ENCODE results near the gene TRIM41. TPM values are rescaled to one million over a fixed set of nuclear protein-coding genes. Genes with fewer than 3 reads are reported as not detected.
A peak's percentile ranks its signal among the peaks of the same experiment; 100 is the strongest.

The TRIM41 gene
- total and polyA plus RNA-seq, 9 of the 15 experiments (the other 6 are each of a cell fraction or from before 2014, with no cell fraction given) = 1.8 to 47.6 (median 20.9) TPM

DNA sequence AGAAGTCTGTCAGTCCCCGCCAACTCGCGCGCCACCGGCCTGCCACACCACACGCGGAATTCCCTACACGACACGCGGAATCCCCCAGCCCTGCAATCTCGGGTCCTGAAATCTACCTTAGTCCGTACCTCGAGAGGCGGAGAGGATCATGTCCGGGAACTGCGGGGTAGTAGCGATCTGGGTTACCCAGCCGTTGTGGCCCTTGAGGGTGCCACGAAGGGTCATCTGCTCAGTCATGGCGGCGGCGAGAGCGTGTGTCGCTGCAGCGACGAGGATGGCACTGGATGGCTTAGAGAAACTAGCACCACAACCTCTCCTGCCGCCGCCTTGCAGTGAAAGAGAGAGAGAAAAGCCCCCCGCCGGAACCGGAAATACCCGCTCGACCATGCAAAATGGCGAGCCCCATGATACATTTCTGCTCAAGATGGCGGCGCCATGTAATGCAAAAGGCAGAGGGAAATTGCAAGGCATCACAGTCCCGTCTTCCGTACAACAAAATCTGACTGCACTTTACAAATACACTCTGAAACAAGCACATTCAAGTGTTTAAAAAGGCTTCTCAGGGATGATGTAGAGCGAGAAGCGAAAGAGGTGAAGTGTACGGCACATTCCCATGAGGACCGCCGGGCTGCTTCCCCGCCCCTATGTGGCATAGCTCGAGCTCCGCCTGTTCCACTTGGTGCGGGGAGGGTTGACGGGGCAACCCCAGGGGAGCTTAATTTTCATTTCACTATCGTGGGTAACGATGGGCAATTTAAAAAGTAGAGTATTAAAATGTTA lies 20.7 kb downstream of the TRIM41 start, which contains the start of gene RACK1 (continued):
- TF ChIP-seq ZNF347 (CRISPR knock-in tag; IDR thresholded peaks at IDR 0.05; ENCODE audit: low read depth) (peak; percentile 37; the same call in 1 of the 2 replicates), SRF (CRISPR knock-in tag; IDR thresholded peaks at IDR 0.05) (0 out of 4 replicates have a peak, but pooled peaks of 1 of the 2 experiments have one; percentile 35), CSDE1 (IDR thresholded peaks at IDR 0.05) (peak; percentile 36 to 95; a peak in 3 of 4 replicates), TAL1 (IDR thresholded peaks at IDR 0.05) (no peak; the same call in 1 of the 2 replicates), MTA3 (IDR thresholded peaks at IDR 0.05; ENCODE audit: borderline replicate concordance) (peak; percentile 70; the same call in 1 of the 2 replicates), EP400 (IDR thresholded peaks at IDR 0.05) (peak; percentile 98), ZNF41 (CRISPR knock-in tag; conservative IDR thresholded peaks at IDR 0.05) (no peak), HDAC2 (IDR thresholded peaks at IDR 0.05) (peak; percentile 8; the same call in 1 of the 2 replicates), ZBTB17 (CRISPR knock-in tag; IDR thresholded peaks at IDR 0.05) (0 out of 2 replicates have a peak, but pooled peaks have one; percentile 31), BACH1 (tag; IDR thresholded peaks at IDR 0.05) (peak; percentile 56; the same call in 1 of the 2 replicates), ZSCAN32 (CRISPR knock-in tag; IDR thresholded peaks at IDR 0.05) (no peak), RCOR1 (IDR thresholded peaks at IDR 0.05; ENCODE audit: borderline replicate concordance in 1 of 2, low read depth in 2 of 2, low read length in 2 of 2) (0 out of 4 replicates have a peak, but pooled peaks of 1 of the 2 experiments have one; percentile 2), RHOXF2B (CRISPR knock-in tag; conservative IDR thresholded peaks at IDR 0.05) (no peak), SIX5 (IDR thresholded peaks at IDR 0.05; ENCODE audit: borderline replicate concordance in 1 of 2, insufficient read depth in 1 of 2, low read depth in 1 of 2, low read length in 2 of 2) (peak; percentile 28 to 39; a peak in 2 of 4 replicates)
- TF ChIP-seq, protein P1, sequence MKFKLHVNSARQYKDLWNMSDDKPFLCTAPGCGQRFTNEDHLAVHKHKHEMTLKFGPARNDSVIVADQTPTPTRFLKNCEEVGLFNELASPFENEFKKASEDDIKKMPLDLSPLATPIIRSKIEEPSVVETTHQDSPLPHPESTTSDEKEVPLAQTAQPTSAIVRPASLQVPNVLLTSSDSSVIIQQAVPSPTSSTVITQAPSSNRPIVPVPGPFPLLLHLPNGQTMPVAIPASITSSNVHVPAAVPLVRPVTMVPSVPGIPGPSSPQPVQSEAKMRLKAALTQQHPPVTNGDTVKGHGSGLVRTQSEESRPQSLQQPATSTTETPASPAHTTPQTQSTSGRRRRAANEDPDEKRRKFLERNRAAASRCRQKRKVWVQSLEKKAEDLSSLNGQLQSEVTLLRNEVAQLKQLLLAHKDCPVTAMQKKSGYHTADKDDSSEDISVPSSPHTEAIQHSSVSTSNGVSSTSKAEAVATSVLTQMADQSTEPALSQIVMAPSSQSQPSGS (CRISPR knock-in tag; IDR thresholded peaks at IDR 0.05) = no peak
- TF ChIP-seq, protein P2, sequence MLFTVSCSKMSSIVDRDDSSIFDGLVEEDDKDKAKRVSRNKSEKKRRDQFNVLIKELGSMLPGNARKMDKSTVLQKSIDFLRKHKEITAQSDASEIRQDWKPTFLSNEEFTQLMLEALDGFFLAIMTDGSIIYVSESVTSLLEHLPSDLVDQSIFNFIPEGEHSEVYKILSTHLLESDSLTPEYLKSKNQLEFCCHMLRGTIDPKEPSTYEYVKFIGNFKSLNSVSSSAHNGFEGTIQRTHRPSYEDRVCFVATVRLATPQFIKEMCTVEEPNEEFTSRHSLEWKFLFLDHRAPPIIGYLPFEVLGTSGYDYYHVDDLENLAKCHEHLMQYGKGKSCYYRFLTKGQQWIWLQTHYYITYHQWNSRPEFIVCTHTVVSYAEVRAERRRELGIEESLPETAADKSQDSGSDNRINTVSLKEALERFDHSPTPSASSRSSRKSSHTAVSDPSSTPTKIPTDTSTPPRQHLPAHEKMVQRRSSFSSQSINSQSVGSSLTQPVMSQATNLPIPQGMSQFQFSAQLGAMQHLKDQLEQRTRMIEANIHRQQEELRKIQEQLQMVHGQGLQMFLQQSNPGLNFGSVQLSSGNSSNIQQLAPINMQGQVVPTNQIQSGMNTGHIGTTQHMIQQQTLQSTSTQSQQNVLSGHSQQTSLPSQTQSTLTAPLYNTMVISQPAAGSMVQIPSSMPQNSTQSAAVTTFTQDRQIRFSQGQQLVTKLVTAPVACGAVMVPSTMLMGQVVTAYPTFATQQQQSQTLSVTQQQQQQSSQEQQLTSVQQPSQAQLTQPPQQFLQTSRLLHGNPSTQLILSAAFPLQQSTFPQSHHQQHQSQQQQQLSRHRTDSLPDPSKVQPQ (CRISPR knock-in tag; IDR thresholded peaks at IDR 0.05; ENCODE audit: borderline replicate concordance) = no peak
- TF ChIP-seq, protein P3, sequence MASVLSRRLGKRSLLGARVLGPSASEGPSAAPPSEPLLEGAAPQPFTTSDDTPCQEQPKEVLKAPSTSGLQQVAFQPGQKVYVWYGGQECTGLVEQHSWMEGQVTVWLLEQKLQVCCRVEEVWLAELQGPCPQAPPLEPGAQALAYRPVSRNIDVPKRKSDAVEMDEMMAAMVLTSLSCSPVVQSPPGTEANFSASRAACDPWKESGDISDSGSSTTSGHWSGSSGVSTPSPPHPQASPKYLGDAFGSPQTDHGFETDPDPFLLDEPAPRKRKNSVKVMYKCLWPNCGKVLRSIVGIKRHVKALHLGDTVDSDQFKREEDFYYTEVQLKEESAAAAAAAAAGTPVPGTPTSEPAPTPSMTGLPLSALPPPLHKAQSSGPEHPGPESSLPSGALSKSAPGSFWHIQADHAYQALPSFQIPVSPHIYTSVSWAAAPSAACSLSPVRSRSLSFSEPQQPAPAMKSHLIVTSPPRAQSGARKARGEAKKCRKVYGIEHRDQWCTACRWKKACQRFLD (CRISPR knock-in tag; IDR thresholded peaks at IDR 0.05) = no peak
- TF ChIP-seq, protein P4, sequence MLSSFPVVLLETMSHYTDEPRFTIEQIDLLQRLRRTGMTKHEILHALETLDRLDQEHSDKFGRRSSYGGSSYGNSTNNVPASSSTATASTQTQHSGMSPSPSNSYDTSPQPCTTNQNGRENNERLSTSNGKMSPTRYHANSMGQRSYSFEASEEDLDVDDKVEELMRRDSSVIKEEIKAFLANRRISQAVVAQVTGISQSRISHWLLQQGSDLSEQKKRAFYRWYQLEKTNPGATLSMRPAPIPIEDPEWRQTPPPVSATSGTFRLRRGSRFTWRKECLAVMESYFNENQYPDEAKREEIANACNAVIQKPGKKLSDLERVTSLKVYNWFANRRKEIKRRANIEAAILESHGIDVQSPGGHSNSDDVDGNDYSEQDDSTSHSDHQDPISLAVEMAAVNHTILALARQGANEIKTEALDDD (IDR thresholded peaks at IDR 0.05) = no peak; the same call in 1 of the 2 replicates

All from K562 (cell line).